HCT116 (cell line): ENCODE measurements around the gene SLBP.

Source experiments
- CTCF ChIP-seq, 3 experiments: fragments of 200-600 bp in 1 of 3; sonication (generic) in 1 of 3; IDR thresholded peaks in 2 of 3; conservative IDR thresholded peaks in 1 of 3; 2 replicates each; pipeline ENCODE4 v1.5.1; 2012 to 2017; ENCODE audit warnings: low read depth in 2 of 3, low read length in 2 of 3, antibody characterized with exemption in 1 of 3, borderline replicate concordance in 1 of 3, control low read depth in 1 of 3, mild to moderate bottlenecking in 1 of 3, mixed read lengths in 1 of 3, mixed run types in 1 of 3, moderate library complexity in 1 of 3; ENCODE audit not compliant: insufficient read depth in 1 of 3
- EZH2phosphoT487 ChIP-seq: fragments of 200-600 bp; IDR thresholded peaks from 2 replicates; pipeline ENCODE4 v1.6.1; 2018; ENCODE audit warnings: antibody characterized with exemption, borderline replicate concordance
- FOSL1 ChIP-seq: IDR thresholded peaks from 2 replicates; pipeline ENCODE4 v1.6.1; 2012; ENCODE audit warnings: low read depth
- JUND ChIP-seq: IDR thresholded peaks from 2 replicates; pipeline ENCODE4 v1.6.1; 2012
- MAX ChIP-seq: IDR thresholded peaks from 2 replicates; pipeline ENCODE4 v1.6.1; 2012
- POLR2A ChIP-seq: IDR thresholded peaks from 2 replicates; pipeline ENCODE4 v1.7.0; 2011; ENCODE audit warnings: borderline replicate concordance; ENCODE audit not compliant: insufficient read depth, insufficient read length; ENCODE audit errors: extremely low read depth
- RAD21 ChIP-seq: IDR thresholded peaks from 2 replicates; pipeline ENCODE4 v1.6.1; 2012; ENCODE audit warnings: low read depth, mild to moderate bottlenecking
- SIN3A ChIP-seq: IDR thresholded peaks from 2 replicates; pipeline ENCODE4 v1.6.1; 2012; ENCODE audit warnings: low read depth
- ZBTB33 ChIP-seq: IDR thresholded peaks from 2 replicates; pipeline ENCODE4 v1.6.1; 2011; ENCODE audit warnings: mild to moderate bottlenecking, low read length, moderate library complexity; ENCODE audit not compliant: insufficient replicate concordance; ENCODE audit errors: extremely low read depth
- TF ChIP-seq, protein P1 (sequence below): IDR thresholded peaks from 2 replicates; pipeline ENCODE4 v1.6.1; 2012; ENCODE audit warnings: low read depth

- no peak for TF ChIP-seq POLR2A
- 0 out of 2 replicates have a peak, but pooled peaks have one; percentile 6 for TF ChIP-seq SIN3A
- TF ChIP-seq FOSL1: no peak
- TF ChIP-seq EZH2phosphoT487: no peak
- peak; percentile 79 to 95 (median 95) for TF ChIP-seq CTCF (IDR thresholded peaks at IDR 0.05 in 2 of 3, conservative IDR thresholded peaks at IDR 0.05 in 1 of 3; ENCODE audit: borderline replicate concordance in 1 of 3, insufficient read depth in 1 of 3, low read depth in 2 of 3, low read length in 2 of 3)
- TF ChIP-seq ZBTB33: no peak
- TF ChIP-seq RAD21: peak; percentile 69
- TF ChIP-seq, protein P1, sequence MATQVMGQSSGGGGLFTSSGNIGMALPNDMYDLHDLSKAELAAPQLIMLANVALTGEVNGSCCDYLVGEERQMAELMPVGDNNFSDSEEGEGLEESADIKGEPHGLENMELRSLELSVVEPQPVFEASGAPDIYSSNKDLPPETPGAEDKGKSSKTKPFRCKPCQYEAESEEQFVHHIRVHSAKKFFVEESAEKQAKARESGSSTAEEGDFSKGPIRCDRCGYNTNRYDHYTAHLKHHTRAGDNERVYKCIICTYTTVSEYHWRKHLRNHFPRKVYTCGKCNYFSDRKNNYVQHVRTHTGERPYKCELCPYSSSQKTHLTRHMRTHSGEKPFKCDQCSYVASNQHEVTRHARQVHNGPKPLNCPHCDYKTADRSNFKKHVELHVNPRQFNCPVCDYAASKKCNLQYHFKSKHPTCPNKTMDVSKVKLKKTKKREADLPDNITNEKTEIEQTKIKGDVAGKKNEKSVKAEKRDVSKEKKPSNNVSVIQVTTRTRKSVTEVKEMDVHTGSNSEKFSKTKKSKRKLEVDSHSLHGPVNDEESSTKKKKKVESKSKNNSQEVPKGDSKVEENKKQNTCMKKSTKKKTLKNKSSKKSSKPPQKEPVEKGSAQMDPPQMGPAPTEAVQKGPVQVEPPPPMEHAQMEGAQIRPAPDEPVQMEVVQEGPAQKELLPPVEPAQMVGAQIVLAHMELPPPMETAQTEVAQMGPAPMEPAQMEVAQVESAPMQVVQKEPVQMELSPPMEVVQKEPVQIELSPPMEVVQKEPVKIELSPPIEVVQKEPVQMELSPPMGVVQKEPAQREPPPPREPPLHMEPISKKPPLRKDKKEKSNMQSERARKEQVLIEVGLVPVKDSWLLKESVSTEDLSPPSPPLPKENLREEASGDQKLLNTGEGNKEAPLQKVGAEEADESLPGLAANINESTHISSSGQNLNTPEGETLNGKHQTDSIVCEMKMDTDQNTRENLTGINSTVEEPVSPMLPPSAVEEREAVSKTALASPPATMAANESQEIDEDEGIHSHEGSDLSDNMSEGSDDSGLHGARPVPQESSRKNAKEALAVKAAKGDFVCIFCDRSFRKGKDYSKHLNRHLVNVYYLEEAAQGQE: no peak
- no peak for TF ChIP-seq JUND
- peak; percentile 58; the same call in 1 of the 2 replicates for TF ChIP-seq MAX
Observed at GRCh38 chr4:1693131-1693896, 18.8 kb downstream of the SLBP start.
